HCT116 (cell line): Measurements from ENCODE around the gene KCNA2. TPM values are rescaled to one million over a fixed set of nuclear protein-coding genes. Genes with fewer than 3 reads are reported as not detected.

ENCODE experiments used
- ATAC-seq: fragments of 200-7000 bp; cut with Tn5 transposase; 2 replicates; pipeline ENCODE4 v1.9.1; 2020; ENCODE audit warnings: mild to moderate bottlenecking, moderate library complexity
- BruUV-seq: library from RNA; stranded (reverse); fragments of 400-500 nt; replicated peaks from 2 replicates; lab custom pipeline; 2021; lab: Mats Ljungman, UMichigan
- CTCF ChIA-PET: fragments of 300-600 bp; sonication (Branson Sonifier 250); formaldehyde crosslinking; loops from one replicate; lab custom pipeline; 2021; ENCODE audit warnings: antibody characterized with exemption; lab: Charles Lee
- POLR2A ChIA-PET: fragments of 300-600, 350-600 bp; sonication (Branson Sonifier 250); formaldehyde crosslinking; loops from one replicate; lab custom pipeline; 2021; ENCODE audit warnings: antibody characterized with exemption; lab: Charles Lee
- RAD21 ChIA-PET, 2 experiments: fragments of 300-600 bp; sonication (Branson Sonifier 250); formaldehyde crosslinking; loops; one replicate each; lab custom pipeline; 2023; ENCODE audit warnings: low total read pairs in 2 of 2; ENCODE audit not compliant: uncharacterized antibody in 2 of 2, unreplicated experiment in 2 of 2, low non-redundant PET in 1 of 2; lab: Charles Lee
- DNase-seq: peaks from one replicate; pipeline ENCODE4 v3.0.0-alpha.2; 2010; ENCODE audit warnings: low read depth, low spot score
- H2AFZ ChIP-seq: fragments of 200-600 bp; shearing (Covaris generic), sonication (generic); 2 replicates; pipeline ENCODE4 v1.6.1; 2017; ENCODE audit warnings: low read depth, mixed run types, mixed read lengths, antibody characterized with exemption, low read length; ENCODE audit not compliant: poor library complexity, severe bottlenecking
- H3K27ac ChIP-seq: 2 replicates; pipeline ENCODE4 v1.5.1; 2012; ENCODE audit warnings: low read depth, low read length
- H3K27me3 ChIP-seq: fragments of 200-600 bp; sonication (generic); 2 replicates; pipeline ENCODE4 v1.6.1; 2016; ENCODE audit warnings: mixed run types, low read length, mixed read lengths; ENCODE audit not compliant: insufficient read depth
- H3K36me3 ChIP-seq, 2 experiments: fragments of 200-500 bp in 1 of 2; fragments of 200-600 bp in 1 of 2; sonication (Bioruptor generic) in 1 of 2; sonication (generic) in 1 of 2; 2 replicates each; pipeline versions ENCODE4 v1.5.1 to v1.6.1; 2014 to 2016; ENCODE audit warnings: low read length in 2 of 2, inconsistent platforms in 1 of 2, mixed read lengths in 1 of 2, mixed run types in 1 of 2; ENCODE audit not compliant: insufficient read depth in 2 of 2, control insufficient read depth in 1 of 2
- H3K4me1 ChIP-seq, 2 experiments: fragments of 200-600 bp in 1 of 2; sonication (generic) in 1 of 2; 2 replicates each; pipeline versions ENCODE4 v1.5.1 to v1.6.1; 2012 to 2017; ENCODE audit warnings: low read length in 2 of 2, inconsistent platforms in 1 of 2, mild to moderate bottlenecking in 1 of 2, mixed read lengths in 1 of 2, mixed run types in 1 of 2, moderate library complexity in 1 of 2; ENCODE audit not compliant: insufficient read depth in 2 of 2, control insufficient read depth in 1 of 2
- H3K4me2 ChIP-seq: fragments of 200-600 bp; sonication (generic); 2 replicates; pipeline ENCODE4 v1.6.1; 2017; ENCODE audit warnings: mixed run types, low read length, mixed read lengths
- H3K4me3 ChIP-seq, 2 experiments: fragments of 200-600 bp in 1 of 2; sonication (generic) in 1 of 2; replicated peaks in 1 of 2; 2 replicates each; pipeline ENCODE4 v1.5.1; 2011 to 2016; ENCODE audit warnings: low read length in 2 of 2, control low read depth in 1 of 2, low read depth in 1 of 2, mild to moderate bottlenecking in 1 of 2, mixed read lengths in 1 of 2, mixed run types in 1 of 2
- H3K79me2 ChIP-seq: fragments of 200-600 bp; sonication (generic); 2 replicates; pipeline ENCODE4 v1.6.1; 2017; ENCODE audit warnings: mild to moderate bottlenecking, mixed run types, low read length, moderate library complexity, mixed read lengths; ENCODE audit not compliant: insufficient read depth
- H3K9ac ChIP-seq: fragments of 200-600 bp; sonication (generic); 2 replicates; pipeline ENCODE4 v1.6.1; 2016; ENCODE audit warnings: low read length, mixed read lengths
- H3K9me2 ChIP-seq: fragments of 200-600 bp; sonication (generic), shearing (Covaris generic); 2 replicates; pipeline ENCODE4 v1.6.1; 2017; ENCODE audit warnings: mixed run types, mild to moderate bottlenecking, moderate library complexity; ENCODE audit not compliant: insufficient read depth
- H3K9me3 ChIP-seq, 2 experiments: fragments of 200-500 bp in 1 of 2; fragments of 200-600 bp in 1 of 2; sonication (Bioruptor generic) in 1 of 2; sonication (generic) in 1 of 2; 2 replicates each; pipeline ENCODE4 v1.6.1; 2014 to 2017; ENCODE audit warnings: low read length in 2 of 2, mixed read lengths in 2 of 2, inconsistent platforms in 1 of 2, low read depth in 1 of 2, mild to moderate bottlenecking in 1 of 2, mixed run types in 1 of 2, moderate library complexity in 1 of 2; ENCODE audit not compliant: control insufficient read depth in 1 of 2, insufficient read depth in 1 of 2
- H4K20me1 ChIP-seq: fragments of 200-600 bp; sonication (generic), shearing (Covaris generic); 2 replicates; pipeline ENCODE4 v1.6.1; 2017; ENCODE audit warnings: mixed run types, mild to moderate bottlenecking, moderate library complexity; ENCODE audit not compliant: insufficient read depth
- ATF3 ChIP-seq: IDR thresholded peaks from 2 replicates; pipeline ENCODE4 v1.6.1; 2012
- CEBPB ChIP-seq: IDR thresholded peaks from 2 replicates; pipeline ENCODE4 v1.6.1; 2012; ENCODE audit warnings: low read depth
- CTCF ChIP-seq, 3 experiments: fragments of 200-600 bp in 1 of 3; sonication (generic) in 1 of 3; IDR thresholded peaks in 2 of 3; conservative IDR thresholded peaks in 1 of 3; 2 replicates each; pipeline ENCODE4 v1.5.1; 2012 to 2017; ENCODE audit warnings: low read depth in 2 of 3, low read length in 2 of 3, antibody characterized with exemption in 1 of 3, borderline replicate concordance in 1 of 3, control low read depth in 1 of 3, mild to moderate bottlenecking in 1 of 3, mixed read lengths in 1 of 3, mixed run types in 1 of 3, moderate library complexity in 1 of 3; ENCODE audit not compliant: insufficient read depth in 1 of 3
- EZH2 ChIP-seq: fragments of 200-600 bp; sonication (generic); IDR thresholded peaks from 2 replicates; pipeline ENCODE4 v1.6.1; 2017; ENCODE audit warnings: antibody characterized with exemption, mixed run types
- MAX ChIP-seq: IDR thresholded peaks from 2 replicates; pipeline ENCODE4 v1.6.1; 2012
- POLR2AphosphoS5 ChIP-seq: IDR thresholded peaks from 2 replicates; pipeline ENCODE4 v1.6.1; 2011; ENCODE audit warnings: mild to moderate bottlenecking, low read depth, low read length, moderate library complexity
- RAD21 ChIP-seq: IDR thresholded peaks from 2 replicates; pipeline ENCODE4 v1.6.1; 2012; ENCODE audit warnings: low read depth, mild to moderate bottlenecking
- REST ChIP-seq: IDR thresholded peaks from 2 replicates; pipeline ENCODE4 v1.6.1; 2012; ENCODE audit warnings: low read depth
- SP1 ChIP-seq: IDR thresholded peaks from 2 replicates; pipeline ENCODE4 v1.6.1; 2012; ENCODE audit warnings: low read depth
- SRF ChIP-seq: IDR thresholded peaks from 2 replicates; pipeline ENCODE4 v1.6.1; 2012; ENCODE audit warnings: low read depth
- YY1 ChIP-seq: IDR thresholded peaks from 2 replicates; pipeline ENCODE4 v1.6.1; 2011; ENCODE audit warnings: low read length, low read depth, moderate library complexity, mild to moderate bottlenecking; ENCODE audit not compliant: insufficient replicate concordance; ENCODE audit errors: extremely low read depth
- ZBTB33 ChIP-seq: IDR thresholded peaks from 2 replicates; pipeline ENCODE4 v1.6.1; 2011; ENCODE audit warnings: mild to moderate bottlenecking, low read length, moderate library complexity; ENCODE audit not compliant: insufficient replicate concordance; ENCODE audit errors: extremely low read depth
- ZNF274 ChIP-seq: fragments of 200-500 bp; sonication (Bioruptor generic); IDR thresholded peaks from 2 replicates; pipeline ENCODE4 v1.6.1; 2014; ENCODE audit warnings: mild to moderate bottlenecking, low read depth, low read length, inconsistent platforms
- intact Hi-C: fragments of 100-400 bp; cut with micrococcal nuclease; formaldehyde crosslinking; loops from 2 replicates; pipeline ENCODE4 v1.10.0; 2022
- total RNA-seq: library from RNA; stranded (reverse); gene quantifications from one replicate; pipeline ENCODE4 v1.2.1, GENCODE V29; 2021; ENCODE audit not compliant: unreplicated experiment

KCNA2 gene
- total RNA-seq, 1 experiment from 2014 or later = not detected

GRCh38 chr1:110570307-110570706 is 35.9 kb downstream of the KCNA2 start:
- POLR2A ChIA-PET = no interaction called here
- Histone ChIP-seq H3K79me2 (no peaks in the 10 kb centered on the region), H3K27me3 (peaks cover 47% of the 10 kb centered on the region), H2AFZ (no peak overlapping the region), H3K9me2 (no peaks in the 10 kb centered on the region), H3K9me3 (no peaks in the 10 kb centered on the region), H4K20me1 (no peaks in the 10 kb centered on the region), H3K36me3 (no peaks in the 10 kb centered on the region), H3K27ac (no peak overlapping the region), H3K9ac (no peak overlapping the region), H3K4me3 (no peak overlapping the region), H3K4me2 (peak overlapping the region; percentile 6; the same call in 1 of the 2 replicates), H3K4me1 (peaks cover 0 to 6% of the 10 kb centered on the region in 2 experiments; a peak in 1 of 4 replicates)
- RAD21 ChIA-PET = no interaction called here
- intact Hi-C loops = no loop called here
- no peak for DNase-seq
- CTCF ChIA-PET = no interaction called here
- BruUV-seq = no TSS peak
- ATAC-seq = peak; percentile 59
- TF ChIP-seq POLR2AphosphoS5 = no peak
- TF ChIP-seq SP1 = no peak
- no peak for TF ChIP-seq EZH2
- TF ChIP-seq ZBTB33 = no peak
- TF ChIP-seq ATF3 = no peak
- no peak for TF ChIP-seq MAX
- TF ChIP-seq SRF = no peak
- TF ChIP-seq RAD21 = no peak
- TF ChIP-seq CEBPB = no peak
- no peak for TF ChIP-seq ZNF274
- no peak for TF ChIP-seq CTCF (IDR thresholded peaks at IDR 0.05 in 2 of 3, conservative IDR thresholded peaks at IDR 0.05 in 1 of 3; ENCODE audit: borderline replicate concordance in 1 of 3, insufficient read depth in 1 of 3, low read depth in 2 of 3, low read length in 2 of 3)
- TF ChIP-seq YY1 = no peak
- no peak for TF ChIP-seq REST
